Lung microvascular endothelial cell (primary cell): ENCODE measurements around the gene MDFI. TPM values are rescaled to one million over a fixed set of nuclear protein-coding genes. Genes with fewer than 3 reads are reported as not detected.

Experiments
- DNase-seq, 2 donors: peaks; one replicate each; pipeline versions ENCODE4 v3.0.0 to v3.0.0-alpha.2; 2010; ENCODE audit warnings: low read depth in 2 of 2
- total RNA-seq: library from RNA; depleted of rRNA; stranded (reverse); fragments of >200 nt; gene quantifications from 2 replicates; pipeline ENCODE4 v1.2.1, GENCODE V29; 2014

The MDFI gene
- total RNA-seq, 1 donor from 2014 or later, result 44.0 TPM

DNA sequence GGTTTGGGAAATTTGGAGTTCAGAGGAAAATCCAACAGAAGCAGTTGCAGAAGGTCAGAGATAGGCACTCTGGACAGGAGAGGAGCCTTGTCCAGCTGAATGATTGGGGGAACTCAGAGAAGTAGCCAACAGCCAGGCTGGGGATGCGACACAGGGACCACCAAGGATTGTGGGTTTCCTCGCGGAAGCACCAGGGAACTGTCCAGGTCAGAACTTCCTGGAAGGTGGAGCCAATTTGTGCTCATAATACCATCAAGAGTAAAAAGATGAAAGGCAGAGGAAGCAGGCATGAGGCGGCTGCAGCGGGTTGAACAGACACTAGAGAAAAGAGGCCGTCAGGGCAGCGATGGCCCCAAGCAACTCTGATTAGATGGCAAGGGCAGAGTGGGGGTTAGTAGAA, 33.7 kb downstream of the MDFI start:
- no peak for DNase-seq

- DNase-seq, result no peak
These were observed 34.8 kb downstream of the MDFI start for GRCh38 chr6:41672816-41673703.

- DNase-seq, result no peak
These were observed 35.4 kb downstream of the MDFI start for GRCh38 chr6:41673704-41674000.

DNA sequence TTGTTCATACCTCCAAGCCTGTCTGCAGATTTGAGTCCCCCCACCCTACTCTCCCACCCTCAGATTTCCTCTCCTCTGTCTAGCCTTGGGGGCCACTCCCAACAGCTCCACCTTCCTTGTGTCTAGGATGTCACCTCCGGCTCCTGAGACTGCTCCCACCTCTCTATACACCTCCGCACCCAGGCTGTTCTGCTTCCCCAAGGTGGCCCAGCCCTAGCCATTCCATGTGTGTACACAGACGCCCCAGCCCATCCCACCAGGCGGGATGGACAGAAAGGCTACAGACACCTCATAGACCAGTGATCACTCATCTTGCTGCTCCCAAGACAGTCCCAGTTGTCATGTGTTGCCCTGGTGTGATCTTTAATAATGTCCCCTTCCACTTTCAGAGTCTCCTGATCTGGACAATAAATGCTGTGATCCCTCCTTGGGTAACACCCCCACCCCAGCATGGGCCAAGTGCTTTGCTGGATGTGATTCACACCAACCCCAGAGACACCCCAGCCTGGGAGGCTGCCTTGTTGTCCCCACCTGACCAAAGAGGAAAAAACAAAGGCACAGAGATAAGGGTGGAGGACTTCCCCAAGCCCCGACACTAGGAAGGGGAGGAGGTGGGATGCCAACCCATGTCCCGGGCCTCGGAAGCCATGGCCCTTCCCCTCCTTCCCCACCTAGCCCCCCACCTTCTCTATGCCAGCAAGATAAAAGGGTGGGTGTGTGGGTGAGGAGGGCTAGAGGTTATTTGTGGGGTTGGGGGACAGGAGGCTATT, 36.1 kb downstream of the MDFI start:
- DNase-seq, result no peak

- DNase-seq, result no peak
These were observed 37.0 kb downstream of the MDFI start for GRCh38 chr6:41675176-41675775.

GRCh38 chr6:41675992-41676391, 37.7 kb downstream of the MDFI start:
- no peak for DNase-seq

GRCh38 chr6:41676431-41676830, 38.2 kb downstream of the MDFI start:
- DNase-seq, result no peak

- DNase-seq, result no peak
These were observed 39.1 kb downstream of the MDFI start for GRCh38 chr6:41677124-41677921.

- no peak for DNase-seq
These were observed 40.3 kb downstream of the MDFI start for GRCh38 chr6:41678511-41679084.

GRCh38 chr6:41679696-41680095, 41.4 kb downstream of the MDFI start:
- no peak for DNase-seq

GRCh38 chr6:41680182-41680965, 42.1 kb downstream of the MDFI start:
- no peak for DNase-seq

DNA sequence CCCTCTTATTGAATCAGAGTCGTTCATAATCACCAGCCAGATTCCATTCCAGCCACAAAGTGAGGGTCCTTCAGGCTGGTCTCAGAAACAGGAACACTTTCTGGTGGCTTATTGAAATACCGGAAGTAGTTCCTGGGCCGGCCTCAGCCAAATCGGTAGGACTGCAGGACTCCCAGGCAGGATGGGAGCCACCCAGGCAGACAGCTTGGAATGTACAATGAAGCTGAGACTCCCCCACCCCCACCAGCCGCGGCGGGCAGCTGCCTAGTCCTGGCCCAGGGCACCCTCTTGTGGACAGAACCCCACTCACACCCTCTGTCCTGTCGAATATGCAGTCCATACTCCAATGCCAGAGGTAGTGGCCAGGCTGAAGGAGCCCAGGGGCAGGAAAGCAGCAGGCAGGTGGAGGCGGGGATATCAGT, 43.8 kb downstream of the MDFI start:
- peak; percentile 88 to 91 for DNase-seq

DNA sequence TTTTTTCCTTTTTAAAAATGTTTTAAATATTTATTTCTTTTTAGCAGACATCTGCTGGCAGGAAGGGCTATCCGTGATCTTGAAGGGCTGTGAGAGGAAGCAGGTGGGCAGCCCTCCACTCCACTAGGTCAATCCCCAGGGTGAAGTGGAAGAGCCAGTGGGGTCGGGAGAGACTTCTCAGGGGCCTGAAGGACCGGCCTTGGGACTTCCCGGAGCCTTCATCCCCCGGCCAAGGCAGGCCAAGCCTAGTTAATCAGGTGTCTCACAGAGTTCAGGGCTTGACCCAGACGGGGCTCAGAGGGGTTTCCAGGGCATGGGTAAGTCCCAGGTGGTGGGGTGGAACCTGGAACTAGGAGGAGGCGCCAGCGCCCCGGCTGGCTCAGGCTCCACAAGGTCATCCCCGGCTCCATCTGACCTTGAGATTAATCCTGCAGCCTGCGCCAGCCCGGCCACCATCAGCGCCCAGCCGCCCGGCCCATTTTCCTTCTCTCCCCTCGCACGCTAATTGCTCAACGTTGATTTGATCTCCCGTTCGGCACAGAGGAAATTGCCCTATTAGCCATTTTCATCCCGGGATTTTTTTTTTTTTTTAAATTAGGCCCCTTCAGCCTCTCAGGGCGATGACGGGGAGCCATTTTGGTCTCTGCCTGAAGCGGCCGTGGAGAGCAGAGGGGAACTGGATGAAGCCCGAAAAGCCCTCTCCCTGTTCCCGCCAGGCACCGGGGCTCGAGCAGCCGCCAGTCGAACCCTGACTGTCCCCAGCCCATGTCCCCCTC, 44.4 kb downstream of the MDFI start:
- no peak for DNase-seq

- no peak for DNase-seq
These were observed 44.9 kb downstream of the MDFI start for GRCh38 chr6:41683273-41683522.

DNA sequence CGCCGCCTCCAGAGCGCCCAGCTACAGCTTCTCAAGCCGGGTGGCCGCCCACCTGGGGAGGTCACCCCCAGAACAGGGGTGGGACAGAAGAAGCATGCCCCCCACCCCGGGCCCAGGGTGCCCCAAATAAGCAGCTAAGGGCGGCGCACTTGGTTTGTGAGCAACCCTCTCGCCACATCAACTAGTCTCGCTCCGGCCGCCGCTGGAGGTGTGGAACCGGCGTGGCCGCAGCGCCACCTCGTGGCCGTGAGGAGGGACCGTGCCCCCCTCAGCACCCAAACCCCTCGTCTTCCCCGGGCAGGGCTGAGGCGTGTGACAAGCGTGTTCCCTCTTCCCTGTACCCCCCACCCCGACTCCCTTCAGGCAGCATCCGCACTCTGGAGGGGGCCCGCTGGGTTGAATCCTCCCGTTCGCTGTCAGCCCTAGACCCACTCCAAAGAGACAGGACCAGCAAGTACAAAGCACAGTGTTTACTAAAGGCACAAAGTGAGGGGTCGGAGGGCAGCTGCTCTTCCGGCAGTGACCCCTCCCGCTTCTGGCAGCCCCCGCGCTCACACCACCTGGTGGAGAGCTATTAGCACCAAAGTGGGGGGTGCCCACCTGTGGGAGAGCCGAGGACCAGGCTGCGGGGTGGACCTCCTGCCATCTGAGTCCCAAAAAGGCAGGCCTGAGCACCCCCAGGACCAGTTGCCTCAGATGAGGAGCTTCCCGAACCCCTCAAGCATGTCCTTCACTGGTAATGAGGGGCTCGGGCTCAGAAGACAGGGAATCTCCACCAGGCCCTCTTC, 45.4 kb downstream of the MDFI start:
- DNase-seq, result peak; percentile 73 to 83

DNA sequence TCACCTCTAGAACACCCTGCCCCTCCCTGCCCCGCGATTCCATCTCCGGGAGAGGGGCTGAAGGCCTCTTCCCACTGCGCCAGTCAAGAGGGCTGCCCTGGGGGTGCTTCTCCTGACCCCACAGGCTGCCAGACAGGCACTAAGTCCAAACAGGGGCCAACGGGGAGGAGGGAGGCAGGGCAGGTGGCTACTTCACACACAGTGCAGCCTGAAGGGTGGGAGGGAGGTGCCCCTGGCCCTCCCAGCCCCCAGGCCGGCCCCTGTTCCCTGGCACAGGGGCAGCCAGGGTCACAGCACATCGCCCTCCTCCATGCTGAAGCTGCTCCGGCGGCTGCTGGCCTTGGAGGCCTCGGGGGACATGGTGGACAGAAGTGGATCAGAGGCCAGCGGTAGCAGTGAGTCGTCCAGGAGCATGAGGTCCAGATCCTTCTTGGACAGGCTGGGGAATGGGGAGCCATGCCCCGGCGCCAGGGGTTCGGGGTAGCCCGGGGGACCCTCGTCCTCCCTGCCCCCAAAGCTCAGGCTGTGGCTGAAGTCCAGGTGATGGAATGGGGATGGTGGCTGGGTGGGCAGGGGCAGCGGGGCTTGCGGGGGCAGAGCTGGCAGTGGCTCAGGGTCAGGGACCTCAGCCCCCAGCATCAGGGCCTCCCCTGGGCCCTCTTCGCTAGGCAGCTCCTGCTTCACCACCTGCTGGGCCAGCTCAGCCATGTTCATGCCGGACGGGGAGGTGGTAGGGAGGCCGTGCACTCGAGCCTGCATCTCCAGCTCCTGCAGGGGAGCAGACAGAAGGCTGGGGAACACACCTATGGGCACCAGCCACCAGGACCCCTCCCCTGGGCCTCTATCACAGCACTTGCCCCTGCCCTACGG, 46.3 kb downstream of the MDFI start:
- no peak for DNase-seq

DNA sequence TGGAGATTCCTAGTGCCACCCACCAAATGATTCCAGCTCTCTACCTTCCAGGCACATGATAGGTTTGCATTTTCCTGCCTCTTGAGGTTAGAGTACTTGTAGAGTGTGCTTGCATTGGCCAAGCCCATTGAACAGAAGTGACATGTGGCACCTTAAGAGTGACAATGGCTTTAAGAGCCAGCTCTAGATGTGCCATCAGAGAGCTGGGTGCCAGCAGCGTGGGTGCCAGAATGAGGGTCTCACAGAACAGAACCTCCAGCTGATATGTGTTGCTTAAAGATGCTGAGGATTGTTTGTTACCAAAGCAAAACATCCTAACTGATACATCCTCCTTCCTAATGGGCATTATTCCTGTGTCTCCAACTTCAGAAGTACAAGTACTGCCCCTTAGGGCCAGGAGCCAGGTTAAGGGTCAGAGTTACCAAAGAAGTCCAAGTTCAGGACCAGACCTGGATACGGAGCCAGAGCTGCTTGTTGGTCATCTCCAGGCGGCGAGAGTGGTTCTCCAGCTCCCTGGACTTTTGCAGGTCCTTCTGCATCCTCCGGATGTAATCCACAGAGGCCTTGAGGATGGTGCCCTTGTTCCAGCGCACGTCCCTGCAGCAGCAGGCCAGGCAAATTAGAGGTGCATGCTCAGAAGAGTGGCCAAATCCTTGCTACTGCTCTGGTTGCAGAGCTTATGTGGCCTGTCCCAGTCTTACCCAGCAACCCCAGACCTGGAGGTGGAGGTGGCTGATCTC, 47.5 kb downstream of the MDFI start:
- DNase-seq, result no peak
